ENCODE data around the gene ST8SIA6.

ST8SIA6 gene

GRCh38 chr10:17476073-17476472 is 21.7 kb upstream of the ST8SIA6 start:
- TF ChIP-seq EZH2phosphoT487 (IDR thresholded peaks at IDR 0.05; ENCODE audit: low read length) (no peak), CTCF (IDR thresholded peaks at IDR 0.05; ENCODE audit: low read length) (no peak), EZH2 (optimal IDR thresholded peaks at IDR 0.05; ENCODE audit: low read depth, low read length) (no peak)
- Histone ChIP-seq H3K36me3 (replicated peaks; ENCODE audit: insufficient read depth, low read length) (no peaks in the 10 kb centered on the region), H3K4me3 (ENCODE audit: low read length) (no peak overlapping the region), H3K9me2 (replicated peaks; ENCODE audit: insufficient read depth, low read length) (no peaks in the 10 kb centered on the region), H3F3A (ENCODE audit: insufficient read depth, low read length) (no peaks in the 10 kb centered on the region), H3K4me2 (ENCODE audit: low read depth, low read length) (no peak overlapping the region), H3K27ac (ENCODE audit: low read length) (no peak overlapping the region), H3K4me1 (ENCODE audit: low read length) (no peaks in the 10 kb centered on the region), H3K9ac (ENCODE audit: low read length) (no peak overlapping the region), H4K20me1 (ENCODE audit: insufficient read depth, low read length) (no peaks in the 10 kb centered on the region), H3K79me2 (ENCODE audit: low read length) (no peaks in the 10 kb centered on the region), H3K27me3 (replicated peaks; ENCODE audit: insufficient read depth, low read length) (no peaks in the 10 kb centered on the region), H3K9me3 (replicated peaks; ENCODE audit: insufficient read depth, low read length) (no peaks in the 10 kb centered on the region), H2AFZ (ENCODE audit: low read length) (no peak overlapping the region)
- no peak for DNase-seq

- TF ChIP-seq EZH2phosphoT487 (IDR thresholded peaks at IDR 0.05; ENCODE audit: low read length) (no peak), EZH2 (optimal IDR thresholded peaks at IDR 0.05; ENCODE audit: low read depth, low read length) (no peak), CTCF (IDR thresholded peaks at IDR 0.05; ENCODE audit: low read length) (no peak)
- Histone ChIP-seq H3K27me3 (replicated peaks; ENCODE audit: insufficient read depth, low read length) (no peaks in the 10 kb centered on the region), H3K4me3 (ENCODE audit: low read length) (no peak overlapping the region), H3K4me2 (ENCODE audit: low read depth, low read length) (no peak overlapping the region), H2AFZ (ENCODE audit: low read length) (no peak overlapping the region), H3K9me3 (replicated peaks; ENCODE audit: insufficient read depth, low read length) (no peaks in the 10 kb centered on the region), H3K4me1 (ENCODE audit: low read length) (no peaks in the 10 kb centered on the region), H3K27ac (ENCODE audit: low read length) (no peak overlapping the region), H3K79me2 (ENCODE audit: low read length) (no peaks in the 10 kb centered on the region), H3F3A (ENCODE audit: insufficient read depth, low read length) (no peaks in the 10 kb centered on the region), H3K9ac (ENCODE audit: low read length) (no peak overlapping the region), H3K9me2 (replicated peaks; ENCODE audit: insufficient read depth, low read length) (no peaks in the 10 kb centered on the region), H4K20me1 (ENCODE audit: insufficient read depth, low read length) (no peaks in the 10 kb centered on the region), H3K36me3 (replicated peaks; ENCODE audit: insufficient read depth, low read length) (no peaks in the 10 kb centered on the region)
- DNase-seq = no peak
These were observed 21.3 kb upstream of the ST8SIA6 start for GRCh38 chr10:17475661-17476060.

GRCh38 chr10:17474595-17475323 is 20.4 kb upstream of the ST8SIA6 start:
- H3K27me3 ChIP-seq (replicated peaks; ENCODE audit: insufficient read depth, low read length) = no peaks in the 10 kb centered on the region
- H3K9me2 ChIP-seq (replicated peaks; ENCODE audit: insufficient read depth, low read length) = no peaks in the 10 kb centered on the region
- H3K27ac ChIP-seq (ENCODE audit: low read length) = no peak overlapping the region
- H3K4me2 ChIP-seq (ENCODE audit: low read depth, low read length) = no peak overlapping the region
- H4K20me1 ChIP-seq (ENCODE audit: insufficient read depth, low read length) = no peaks in the 10 kb centered on the region
- H3K9ac ChIP-seq (ENCODE audit: low read length) = no peak overlapping the region
- H3K79me2 ChIP-seq (ENCODE audit: low read length) = no peaks in the 10 kb centered on the region
- DNase-seq = no peak
- no peak overlapping the region for H3K4me3 ChIP-seq (ENCODE audit: low read length)
- no peak overlapping the region for H2AFZ ChIP-seq (ENCODE audit: low read length)
- no peaks in the 10 kb centered on the region for H3K36me3 ChIP-seq (replicated peaks; ENCODE audit: insufficient read depth, low read length)
- no peaks in the 10 kb centered on the region for H3K4me1 ChIP-seq (ENCODE audit: low read length)
- no peaks in the 10 kb centered on the region for H3K9me3 ChIP-seq (replicated peaks; ENCODE audit: insufficient read depth, low read length)
- no peaks in the 10 kb centered on the region for H3F3A ChIP-seq (ENCODE audit: insufficient read depth, low read length)
- TF ChIP-seq EZH2phosphoT487 (IDR thresholded peaks at IDR 0.05; ENCODE audit: low read length) (no peak), CTCF (IDR thresholded peaks at IDR 0.05; ENCODE audit: low read length) (no peak), EZH2 (optimal IDR thresholded peaks at IDR 0.05; ENCODE audit: low read depth, low read length) (no peak)

Data from MM.1S (cell line).